Measurements from ENCODE around the gene ADRB2.

Gene ADRB2

DNA sequence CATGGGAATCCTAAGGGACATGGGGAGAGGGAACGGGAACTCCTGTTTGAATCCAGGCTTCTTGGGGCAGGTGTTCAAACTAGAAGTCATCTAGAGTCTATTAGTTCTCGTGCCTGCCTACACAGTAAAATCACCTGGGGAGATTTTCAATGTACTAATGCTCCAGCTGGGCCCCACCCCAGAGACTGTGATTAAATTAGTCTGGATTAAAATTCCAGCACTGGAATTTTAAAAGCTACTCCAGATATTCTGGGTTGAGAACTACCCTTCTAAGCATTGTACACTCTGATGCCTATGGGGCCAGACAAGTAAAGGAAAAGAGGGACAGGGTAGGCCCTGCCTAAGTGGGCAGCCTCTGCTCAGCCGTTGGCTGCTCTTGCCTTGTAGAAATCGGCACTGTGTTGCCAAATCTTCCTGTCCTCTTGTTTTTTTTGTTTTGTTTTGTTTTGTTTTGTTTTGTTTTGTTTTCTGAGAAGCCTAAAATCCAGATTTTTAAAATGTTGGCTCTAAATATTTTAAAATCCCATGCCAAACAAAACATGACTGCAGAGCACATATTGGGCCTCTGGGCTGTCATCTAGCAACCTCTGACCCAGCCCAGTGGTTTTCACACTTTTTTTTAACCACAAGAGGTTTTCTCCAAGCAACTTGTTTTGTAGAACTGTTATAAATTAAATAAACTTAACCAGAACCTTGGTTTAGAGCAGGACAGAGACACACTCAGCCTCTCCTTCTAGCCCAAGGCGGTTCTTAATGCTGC, 29.0 kb downstream of the ADRB2 start:
- TF ChIP-seq, protein P1, sequence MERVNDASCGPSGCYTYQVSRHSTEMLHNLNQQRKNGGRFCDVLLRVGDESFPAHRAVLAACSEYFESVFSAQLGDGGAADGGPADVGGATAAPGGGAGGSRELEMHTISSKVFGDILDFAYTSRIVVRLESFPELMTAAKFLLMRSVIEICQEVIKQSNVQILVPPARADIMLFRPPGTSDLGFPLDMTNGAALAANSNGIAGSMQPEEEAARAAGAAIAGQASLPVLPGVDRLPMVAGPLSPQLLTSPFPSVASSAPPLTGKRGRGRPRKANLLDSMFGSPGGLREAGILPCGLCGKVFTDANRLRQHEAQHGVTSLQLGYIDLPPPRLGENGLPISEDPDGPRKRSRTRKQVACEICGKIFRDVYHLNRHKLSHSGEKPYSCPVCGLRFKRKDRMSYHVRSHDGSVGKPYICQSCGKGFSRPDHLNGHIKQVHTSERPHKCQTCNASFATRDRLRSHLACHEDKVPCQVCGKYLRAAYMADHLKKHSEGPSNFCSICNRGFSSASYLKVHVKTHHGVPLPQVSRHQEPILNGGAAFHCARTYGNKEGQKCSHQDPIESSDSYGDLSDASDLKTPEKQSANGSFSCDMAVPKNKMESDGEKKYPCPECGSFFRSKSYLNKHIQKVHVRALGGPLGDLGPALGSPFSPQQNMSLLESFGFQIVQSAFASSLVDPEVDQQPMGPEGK (CRISPR knock-in tag; IDR thresholded peaks at IDR 0.05; ENCODE audit: borderline replicate concordance), result peak; percentile 95; the same call in 1 of the 2 replicates
- TF ChIP-seq ISL1 (CRISPR knock-in tag; IDR thresholded peaks at IDR 0.05) (peak; percentile 77), ZFP30 (CRISPR knock-in tag; IDR thresholded peaks at IDR 0.05) (no peak)
- no peak for ATAC-seq

DNA sequence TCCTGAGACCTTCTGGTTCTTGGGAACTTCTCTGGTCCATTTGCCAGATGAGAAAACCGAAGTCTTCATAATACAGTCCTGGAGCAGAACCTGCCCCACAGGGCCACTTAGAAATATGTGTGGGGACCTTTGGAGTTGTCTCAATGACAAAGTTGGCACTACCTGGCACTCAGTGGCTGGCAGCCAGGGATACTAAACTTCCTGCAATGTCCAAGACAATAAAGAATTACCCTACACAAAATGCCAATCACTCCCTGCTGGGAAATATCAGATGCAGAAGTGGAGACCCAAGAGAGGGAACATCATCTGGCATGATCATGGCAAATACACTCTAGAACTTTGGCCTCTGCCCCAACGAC, 29.6 kb downstream of the ADRB2 start:
- no peak for ATAC-seq
- TF ChIP-seq ARNTL (CRISPR knock-in tag; IDR thresholded peaks at IDR 0.05; ENCODE audit: borderline replicate concordance, low read depth) (no peak), ESRRG (CRISPR knock-in tag; IDR thresholded peaks at IDR 0.05) (no peak), CSDC2 (CRISPR knock-in tag; IDR thresholded peaks at IDR 0.05) (no peak)

DNA sequence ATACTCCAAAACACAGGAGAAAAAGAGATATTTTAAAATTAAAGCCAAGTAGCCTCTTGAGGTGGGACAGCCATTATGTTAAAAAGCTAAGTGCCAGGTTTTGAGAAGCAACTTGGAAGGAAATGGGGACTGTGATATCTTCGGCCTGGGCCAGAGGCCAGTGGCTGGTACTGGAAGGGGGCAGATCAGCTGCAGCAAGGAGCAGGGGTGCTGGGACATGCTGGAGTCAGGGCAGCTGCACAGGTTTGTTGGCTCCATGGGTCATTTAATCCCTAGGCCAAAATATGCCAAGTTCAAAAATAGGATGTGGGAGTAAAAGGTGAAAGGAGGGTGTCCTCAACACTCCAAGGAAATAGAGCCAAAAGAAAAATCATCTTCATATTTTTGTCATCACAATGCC, 30.0 kb downstream of the ADRB2 start:
- TF ChIP-seq, protein P2, sequence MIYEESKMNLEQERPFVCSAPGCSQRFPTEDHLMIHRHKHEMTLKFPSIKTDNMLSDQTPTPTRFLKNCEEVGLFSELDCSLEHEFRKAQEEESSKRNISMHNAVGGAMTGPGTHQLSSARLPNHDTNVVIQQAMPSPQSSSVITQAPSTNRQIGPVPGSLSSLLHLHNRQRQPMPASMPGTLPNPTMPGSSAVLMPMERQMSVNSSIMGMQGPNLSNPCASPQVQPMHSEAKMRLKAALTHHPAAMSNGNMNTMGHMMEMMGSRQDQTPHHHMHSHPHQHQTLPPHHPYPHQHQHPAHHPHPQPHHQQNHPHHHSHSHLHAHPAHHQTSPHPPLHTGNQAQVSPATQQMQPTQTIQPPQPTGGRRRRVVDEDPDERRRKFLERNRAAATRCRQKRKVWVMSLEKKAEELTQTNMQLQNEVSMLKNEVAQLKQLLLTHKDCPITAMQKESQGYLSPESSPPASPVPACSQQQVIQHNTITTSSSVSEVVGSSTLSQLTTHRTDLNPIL (CRISPR knock-in tag; IDR thresholded peaks at IDR 0.05; ENCODE audit: low read depth), result no peak
- TF ChIP-seq, protein P3, sequence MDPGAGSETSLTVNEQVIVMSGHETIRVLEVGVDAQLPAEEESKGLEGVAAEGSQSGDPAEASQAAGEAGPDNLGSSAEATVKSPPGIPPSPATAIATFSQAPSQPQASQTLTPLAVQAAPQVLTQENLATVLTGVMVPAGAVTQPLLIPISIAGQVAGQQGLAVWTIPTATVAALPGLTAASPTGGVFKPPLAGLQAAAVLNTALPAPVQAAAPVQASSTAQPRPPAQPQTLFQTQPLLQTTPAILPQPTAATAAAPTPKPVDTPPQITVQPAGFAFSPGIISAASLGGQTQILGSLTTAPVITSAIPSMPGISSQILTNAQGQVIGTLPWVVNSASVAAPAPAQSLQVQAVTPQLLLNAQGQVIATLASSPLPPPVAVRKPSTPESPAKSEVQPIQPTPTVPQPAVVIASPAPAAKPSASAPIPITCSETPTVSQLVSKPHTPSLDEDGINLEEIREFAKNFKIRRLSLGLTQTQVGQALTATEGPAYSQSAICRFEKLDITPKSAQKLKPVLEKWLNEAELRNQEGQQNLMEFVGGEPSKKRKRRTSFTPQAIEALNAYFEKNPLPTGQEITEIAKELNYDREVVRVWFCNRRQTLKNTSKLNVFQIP (CRISPR knock-in tag; IDR thresholded peaks at IDR 0.05; ENCODE audit: borderline replicate concordance, low read depth), result no peak
- TF ChIP-seq, protein P4, sequence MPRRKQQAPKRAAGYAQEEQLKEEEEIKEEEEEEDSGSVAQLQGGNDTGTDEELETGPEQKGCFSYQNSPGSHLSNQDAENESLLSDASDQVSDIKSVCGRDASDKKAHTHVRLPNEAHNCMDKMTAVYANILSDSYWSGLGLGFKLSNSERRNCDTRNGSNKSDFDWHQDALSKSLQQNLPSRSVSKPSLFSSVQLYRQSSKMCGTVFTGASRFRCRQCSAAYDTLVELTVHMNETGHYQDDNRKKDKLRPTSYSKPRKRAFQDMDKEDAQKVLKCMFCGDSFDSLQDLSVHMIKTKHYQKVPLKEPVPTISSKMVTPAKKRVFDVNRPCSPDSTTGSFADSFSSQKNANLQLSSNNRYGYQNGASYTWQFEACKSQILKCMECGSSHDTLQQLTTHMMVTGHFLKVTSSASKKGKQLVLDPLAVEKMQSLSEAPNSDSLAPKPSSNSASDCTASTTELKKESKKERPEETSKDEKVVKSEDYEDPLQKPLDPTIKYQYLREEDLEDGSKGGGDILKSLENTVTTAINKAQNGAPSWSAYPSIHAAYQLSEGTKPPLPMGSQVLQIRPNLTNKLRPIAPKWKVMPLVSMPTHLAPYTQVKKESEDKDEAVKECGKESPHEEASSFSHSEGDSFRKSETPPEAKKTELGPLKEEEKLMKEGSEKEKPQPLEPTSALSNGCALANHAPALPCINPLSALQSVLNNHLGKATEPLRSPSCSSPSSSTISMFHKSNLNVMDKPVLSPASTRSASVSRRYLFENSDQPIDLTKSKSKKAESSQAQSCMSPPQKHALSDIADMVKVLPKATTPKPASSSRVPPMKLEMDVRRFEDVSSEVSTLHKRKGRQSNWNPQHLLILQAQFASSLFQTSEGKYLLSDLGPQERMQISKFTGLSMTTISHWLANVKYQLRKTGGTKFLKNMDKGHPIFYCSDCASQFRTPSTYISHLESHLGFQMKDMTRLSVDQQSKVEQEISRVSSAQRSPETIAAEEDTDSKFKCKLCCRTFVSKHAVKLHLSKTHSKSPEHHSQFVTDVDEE (CRISPR knock-in tag; IDR thresholded peaks at IDR 0.05), result no peak
- TF ChIP-seq CSDC2 (CRISPR knock-in tag; IDR thresholded peaks at IDR 0.05) (no peak), ESRRG (CRISPR knock-in tag; IDR thresholded peaks at IDR 0.05) (no peak), TCF4 (CRISPR knock-in tag; IDR thresholded peaks at IDR 0.05; ENCODE audit: borderline replicate concordance) (no peak), BACH2 (CRISPR knock-in tag; IDR thresholded peaks at IDR 0.05; ENCODE audit: borderline replicate concordance) (no peak)
- ATAC-seq, result no peak

- no peak for ATAC-seq
- TF ChIP-seq, protein P4 (CRISPR knock-in tag; IDR thresholded peaks at IDR 0.05), result no peak
- no peak for TF ChIP-seq RARB (CRISPR knock-in tag; IDR thresholded peaks at IDR 0.05)
- TF ChIP-seq, protein P3 (CRISPR knock-in tag; IDR thresholded peaks at IDR 0.05; ENCODE audit: borderline replicate concordance, low read depth), result no peak
- TF ChIP-seq, protein P2 (CRISPR knock-in tag; IDR thresholded peaks at IDR 0.05; ENCODE audit: low read depth), result no peak
- TF ChIP-seq SNAI2 (CRISPR knock-in tag; IDR thresholded peaks at IDR 0.05), result no peak
- TF ChIP-seq ARNTL (CRISPR knock-in tag; IDR thresholded peaks at IDR 0.05; ENCODE audit: borderline replicate concordance, low read depth), result no peak
- TF ChIP-seq, protein P1 (CRISPR knock-in tag; IDR thresholded peaks at IDR 0.05; ENCODE audit: borderline replicate concordance), result no peak
- no peak for TF ChIP-seq ZNF8 (CRISPR knock-in tag; IDR thresholded peaks at IDR 0.05)
- no peak for TF ChIP-seq ZNF70 (CRISPR knock-in tag; IDR thresholded peaks at IDR 0.05)
- no peak for TF ChIP-seq TOX (CRISPR knock-in tag; IDR thresholded peaks at IDR 0.05; ENCODE audit: borderline replicate concordance)
- no peak for TF ChIP-seq ZFP3 (CRISPR knock-in tag; IDR thresholded peaks at IDR 0.05)
Measured at GRCh38 chr5:148857474-148857873, 31.1 kb downstream of the ADRB2 start.
